ENCODE results near the gene ELP4.

Gene ELP4

DNA sequence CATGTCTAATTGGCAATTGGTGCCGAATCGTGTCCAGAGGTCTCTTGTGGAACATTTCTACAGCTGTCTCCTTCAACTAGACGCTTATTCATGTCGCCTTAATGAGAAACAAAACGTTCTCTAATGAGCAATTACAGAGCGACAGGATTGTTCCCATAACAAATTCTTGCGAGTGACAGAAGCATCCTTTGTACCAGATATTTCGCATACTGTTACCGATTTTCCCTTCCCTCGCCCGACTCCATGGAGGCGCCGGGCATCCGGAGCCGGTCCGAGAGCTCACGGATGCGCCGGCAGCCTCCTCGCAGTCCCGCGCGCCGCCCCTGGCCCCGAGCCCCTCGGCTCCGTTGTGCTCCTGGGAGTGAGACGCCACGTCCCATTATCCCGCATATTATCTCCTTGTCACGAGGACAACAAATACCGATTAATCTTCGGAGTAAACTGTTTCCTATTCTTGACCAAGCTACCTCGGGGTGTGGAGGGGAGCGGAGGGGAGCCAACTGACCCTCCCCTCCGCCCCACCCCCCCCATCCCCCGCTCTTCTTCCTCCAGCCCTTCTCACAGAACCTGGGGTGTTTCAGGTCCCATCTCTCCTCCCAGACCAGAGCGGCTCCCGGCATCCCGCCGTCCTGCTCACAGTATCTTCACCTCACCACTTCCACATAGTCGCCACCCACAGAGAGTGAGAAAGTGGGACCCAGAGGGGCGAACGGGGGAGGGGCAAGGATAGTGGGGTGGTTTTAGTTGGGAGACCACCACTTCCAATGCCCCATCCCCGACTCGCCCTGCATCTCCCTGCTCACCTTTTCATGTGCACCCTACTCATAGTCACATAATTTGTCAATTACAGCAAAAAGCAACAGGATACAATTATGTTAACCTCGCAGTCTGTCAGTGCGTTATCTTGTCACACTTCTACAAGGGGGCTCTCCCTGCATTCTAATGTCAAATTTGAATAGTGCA is 290.1 kb downstream of the ELP4 start:
- no peak overlapping the region for H3K4me2 ChIP-seq (ENCODE audit: low read length)
- H3K27ac ChIP-seq (ENCODE audit: low read depth, low read length, poor library complexity, severe bottlenecking): no peak overlapping the region
- H3K9me2 ChIP-seq (ENCODE audit: low read depth, low read length): no peaks in the 10 kb centered on the region
- no peak overlapping the region for H3K9ac ChIP-seq (ENCODE audit: low read length)
- no peaks in the 10 kb centered on the region for H3F3A ChIP-seq (ENCODE audit: insufficient read depth, low read length)
- H3K36me3 ChIP-seq (ENCODE audit: insufficient read depth, low read length): no peaks in the 10 kb centered on the region
- no peaks in the 10 kb centered on the region for H3K9me3 ChIP-seq (ENCODE audit: low read length)
- no peaks in the 10 kb centered on the region for H3K27me3 ChIP-seq (ENCODE audit: insufficient read depth, low read length)
- no peaks in the 10 kb centered on the region for H3K79me2 ChIP-seq (ENCODE audit: insufficient read depth, low read length)
- H2AFZ ChIP-seq (ENCODE audit: low read length): no peak overlapping the region
- H4K20me1 ChIP-seq (ENCODE audit: insufficient read depth, low read length): no peaks in the 10 kb centered on the region
- no peak overlapping the region for H3K4me3 ChIP-seq (ENCODE audit: low read depth, low read length, poor library complexity, severe bottlenecking)
- TF ChIP-seq, protein P1, sequence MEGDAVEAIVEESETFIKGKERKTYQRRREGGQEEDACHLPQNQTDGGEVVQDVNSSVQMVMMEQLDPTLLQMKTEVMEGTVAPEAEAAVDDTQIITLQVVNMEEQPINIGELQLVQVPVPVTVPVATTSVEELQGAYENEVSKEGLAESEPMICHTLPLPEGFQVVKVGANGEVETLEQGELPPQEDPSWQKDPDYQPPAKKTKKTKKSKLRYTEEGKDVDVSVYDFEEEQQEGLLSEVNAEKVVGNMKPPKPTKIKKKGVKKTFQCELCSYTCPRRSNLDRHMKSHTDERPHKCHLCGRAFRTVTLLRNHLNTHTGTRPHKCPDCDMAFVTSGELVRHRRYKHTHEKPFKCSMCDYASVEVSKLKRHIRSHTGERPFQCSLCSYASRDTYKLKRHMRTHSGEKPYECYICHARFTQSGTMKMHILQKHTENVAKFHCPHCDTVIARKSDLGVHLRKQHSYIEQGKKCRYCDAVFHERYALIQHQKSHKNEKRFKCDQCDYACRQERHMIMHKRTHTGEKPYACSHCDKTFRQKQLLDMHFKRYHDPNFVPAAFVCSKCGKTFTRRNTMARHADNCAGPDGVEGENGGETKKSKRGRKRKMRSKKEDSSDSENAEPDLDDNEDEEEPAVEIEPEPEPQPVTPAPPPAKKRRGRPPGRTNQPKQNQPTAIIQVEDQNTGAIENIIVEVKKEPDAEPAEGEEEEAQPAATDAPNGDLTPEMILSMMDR (IDR thresholded peaks at IDR 0.05; ENCODE audit: low read length): no peak
- no peaks in the 10 kb centered on the region for H3K4me1 ChIP-seq (ENCODE audit: insufficient read depth, low read length, severe bottlenecking)

DNA sequence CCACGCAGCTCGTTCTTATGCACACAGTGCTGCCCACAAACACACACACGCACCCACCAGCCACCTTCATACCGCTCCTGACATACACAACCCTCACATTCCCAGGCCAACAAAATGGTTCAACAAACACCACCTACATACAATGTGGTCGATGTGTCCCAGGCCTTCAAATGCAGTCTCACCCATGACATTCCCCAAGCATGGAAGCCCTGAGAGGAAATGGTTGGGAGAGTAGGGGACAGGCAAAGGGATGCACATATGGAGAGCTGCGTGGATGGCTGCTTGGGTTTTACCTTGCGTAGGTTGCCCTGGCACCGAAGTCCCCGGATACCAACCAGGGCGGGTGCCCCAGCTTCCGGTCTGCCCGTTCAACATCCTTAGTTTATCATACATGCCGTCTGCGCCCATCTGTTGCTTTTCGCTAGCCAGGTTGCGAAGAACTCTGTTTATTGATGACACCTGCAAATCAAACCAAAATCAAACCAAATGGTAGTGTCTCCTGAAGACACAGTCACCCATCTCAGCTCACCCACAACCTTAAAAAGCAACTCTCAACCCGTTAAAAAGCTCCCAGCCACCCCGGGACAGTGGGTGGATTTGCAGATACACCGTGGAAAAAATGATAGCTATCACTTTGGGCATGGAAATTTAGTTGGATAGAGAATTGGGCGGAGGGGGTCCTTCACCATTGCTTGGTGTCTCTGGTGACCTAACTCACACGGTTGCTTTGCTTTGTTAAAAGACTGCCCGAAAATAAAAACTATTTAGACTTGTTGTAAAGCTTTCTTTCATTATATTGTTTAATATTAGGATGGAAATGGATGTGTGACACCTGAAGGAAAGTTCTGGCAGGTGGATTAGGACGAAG is 291.1 kb downstream of the ELP4 start:
- no peak overlapping the region for H3K27ac ChIP-seq (ENCODE audit: low read depth, low read length, poor library complexity, severe bottlenecking)
- no peak overlapping the region for H3K4me3 ChIP-seq (ENCODE audit: low read depth, low read length, poor library complexity, severe bottlenecking)
- no peaks in the 10 kb centered on the region for H3K4me1 ChIP-seq (ENCODE audit: insufficient read depth, low read length, severe bottlenecking)
- H3K9me2 ChIP-seq (ENCODE audit: low read depth, low read length): no peaks in the 10 kb centered on the region
- no peaks in the 10 kb centered on the region for H3K9me3 ChIP-seq (ENCODE audit: low read length)
- H3K9ac ChIP-seq (ENCODE audit: low read length): no peak overlapping the region
- no peaks in the 10 kb centered on the region for H3K36me3 ChIP-seq (ENCODE audit: insufficient read depth, low read length)
- no peak overlapping the region for H3K4me2 ChIP-seq (ENCODE audit: low read length)
- no peaks in the 10 kb centered on the region for H3K27me3 ChIP-seq (ENCODE audit: insufficient read depth, low read length)
- H3K79me2 ChIP-seq (ENCODE audit: insufficient read depth, low read length): no peaks in the 10 kb centered on the region
- no peaks in the 10 kb centered on the region for H3F3A ChIP-seq (ENCODE audit: insufficient read depth, low read length)
- TF ChIP-seq, protein P1 (IDR thresholded peaks at IDR 0.05; ENCODE audit: low read length): no peak
- TF ChIP-seq EZH2 (IDR thresholded peaks at IDR 0.05; ENCODE audit: borderline replicate concordance, low read length): no peak
- no peak overlapping the region for H2AFZ ChIP-seq (ENCODE audit: low read length)
- no peaks in the 10 kb centered on the region for H4K20me1 ChIP-seq (ENCODE audit: insufficient read depth, low read length)

DNA sequence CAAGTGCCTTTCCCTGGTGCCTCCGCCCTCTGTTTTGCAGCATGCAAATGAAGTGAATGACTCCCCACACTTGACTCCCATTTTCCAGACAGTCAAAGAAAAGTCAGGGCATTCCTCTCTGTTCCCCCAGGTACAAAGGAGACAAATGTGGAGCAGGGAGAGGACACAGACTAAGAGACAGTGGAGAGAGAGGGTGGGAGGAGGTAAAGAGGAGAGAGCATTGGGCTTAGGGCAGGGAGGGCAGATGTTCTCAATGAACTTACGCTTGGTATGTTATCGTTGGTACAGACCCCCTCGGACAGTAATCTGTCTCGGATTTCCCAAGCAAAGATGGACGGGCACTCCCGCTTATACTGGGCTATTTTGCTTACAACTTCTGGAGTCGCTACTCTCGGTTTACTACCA is 291.7 kb downstream of the ELP4 start:
- no peaks in the 10 kb centered on the region for H3K9me2 ChIP-seq (ENCODE audit: low read depth, low read length)
- no peaks in the 10 kb centered on the region for H4K20me1 ChIP-seq (ENCODE audit: insufficient read depth, low read length)
- no peaks in the 10 kb centered on the region for H3F3A ChIP-seq (ENCODE audit: insufficient read depth, low read length)
- H3K4me1 ChIP-seq (ENCODE audit: insufficient read depth, low read length, severe bottlenecking): no peaks in the 10 kb centered on the region
- H3K79me2 ChIP-seq (ENCODE audit: insufficient read depth, low read length): no peaks in the 10 kb centered on the region
- H3K9me3 ChIP-seq (ENCODE audit: low read length): no peaks in the 10 kb centered on the region
- 0 out of 2 replicates have a peak, but pooled peaks cover 3% of the 10 kb centered on the region for H3K27me3 ChIP-seq (ENCODE audit: insufficient read depth, low read length)
- H2AFZ ChIP-seq (ENCODE audit: low read length): no peak overlapping the region
- no peak overlapping the region for H3K27ac ChIP-seq (ENCODE audit: low read depth, low read length, poor library complexity, severe bottlenecking)
- H3K36me3 ChIP-seq (ENCODE audit: insufficient read depth, low read length): no peaks in the 10 kb centered on the region
- no peak for TF ChIP-seq EZH2 (IDR thresholded peaks at IDR 0.05; ENCODE audit: borderline replicate concordance, low read length)
- TF ChIP-seq, protein P1 (IDR thresholded peaks at IDR 0.05; ENCODE audit: low read length): no peak
- no peak overlapping the region for H3K4me2 ChIP-seq (ENCODE audit: low read length)
- H3K4me3 ChIP-seq (ENCODE audit: low read depth, low read length, poor library complexity, severe bottlenecking): no peak overlapping the region
- H3K9ac ChIP-seq (ENCODE audit: low read length): no peak overlapping the region
